ENCODE data around the gene AEBP2. TPM values are rescaled to one million over a fixed set of nuclear protein-coding genes. Genes with fewer than 3 reads are reported as not detected.

AEBP2 gene
- total RNA-seq, 2 donors from 2014 or later: 37.8 to 78.4 TPM

DNA sequence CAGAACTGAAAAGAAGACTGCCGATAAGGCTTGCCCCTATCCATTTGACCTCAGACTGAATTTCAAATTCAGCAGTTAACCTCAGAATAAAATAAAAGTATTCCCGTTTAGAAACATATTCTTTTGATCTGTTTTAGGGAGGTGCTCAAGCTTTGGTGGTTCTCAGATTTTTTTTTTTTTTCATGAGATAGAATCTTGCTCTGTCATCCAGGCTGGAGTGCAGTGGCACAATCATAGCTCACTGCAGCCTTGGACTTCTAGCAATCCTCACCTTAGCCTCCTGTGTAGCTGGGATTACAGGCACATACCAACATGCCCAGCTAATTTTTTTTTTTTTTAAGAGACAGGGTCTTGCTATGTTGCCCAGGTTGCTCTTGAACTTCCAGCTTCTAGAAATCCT is 15.5 kb downstream of the AEBP2 start:
- H3K4me3 ChIP-seq (ENCODE audit: low read length): no peak overlapping the region
- H3K9ac ChIP-seq (ENCODE audit: extremely low read depth, low read length, poor library complexity, severe bottlenecking): no peak overlapping the region
- H3K4me1 ChIP-seq (ENCODE audit: control insufficient read depth, insufficient read depth, low read length): no peaks in the 10 kb centered on the region
- H3K27ac Mint-ChIP-seq: no peak overlapping the region
- peaks cover 38% of the 10 kb centered on the region for H3K36me3 Mint-ChIP-seq (ENCODE audit: low read depth)
- H3K36me3 ChIP-seq (ENCODE audit: control insufficient read depth, insufficient read depth, low read length): peaks cover 5% of the 10 kb centered on the region
- DNase-seq: no peak
- H3K4me1 Mint-ChIP-seq: peaks cover 47% of the 10 kb centered on the region
- no peaks in the 10 kb centered on the region for H3K9me3 ChIP-seq (ENCODE audit: control insufficient read depth, low read length)
- no peak overlapping the region for H3K27ac ChIP-seq (ENCODE audit: low read depth, low read length)
- no peaks in the 10 kb centered on the region for H3K27me3 Mint-ChIP-seq (ENCODE audit: insufficient read depth)
- no peaks in the 10 kb centered on the region for H3K9me3 Mint-ChIP-seq
- TF ChIP-seq, protein P1, sequence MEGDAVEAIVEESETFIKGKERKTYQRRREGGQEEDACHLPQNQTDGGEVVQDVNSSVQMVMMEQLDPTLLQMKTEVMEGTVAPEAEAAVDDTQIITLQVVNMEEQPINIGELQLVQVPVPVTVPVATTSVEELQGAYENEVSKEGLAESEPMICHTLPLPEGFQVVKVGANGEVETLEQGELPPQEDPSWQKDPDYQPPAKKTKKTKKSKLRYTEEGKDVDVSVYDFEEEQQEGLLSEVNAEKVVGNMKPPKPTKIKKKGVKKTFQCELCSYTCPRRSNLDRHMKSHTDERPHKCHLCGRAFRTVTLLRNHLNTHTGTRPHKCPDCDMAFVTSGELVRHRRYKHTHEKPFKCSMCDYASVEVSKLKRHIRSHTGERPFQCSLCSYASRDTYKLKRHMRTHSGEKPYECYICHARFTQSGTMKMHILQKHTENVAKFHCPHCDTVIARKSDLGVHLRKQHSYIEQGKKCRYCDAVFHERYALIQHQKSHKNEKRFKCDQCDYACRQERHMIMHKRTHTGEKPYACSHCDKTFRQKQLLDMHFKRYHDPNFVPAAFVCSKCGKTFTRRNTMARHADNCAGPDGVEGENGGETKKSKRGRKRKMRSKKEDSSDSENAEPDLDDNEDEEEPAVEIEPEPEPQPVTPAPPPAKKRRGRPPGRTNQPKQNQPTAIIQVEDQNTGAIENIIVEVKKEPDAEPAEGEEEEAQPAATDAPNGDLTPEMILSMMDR (conservative IDR thresholded peaks at IDR 0.05): no peak
- H3K4me3 Mint-ChIP-seq: no peak overlapping the region
- WGBS, 2 experiments (ENCODE audit: insufficient coverage in 1 of 2, insufficient read length in 1 of 2): 85 to 86% methylated on average over 1 to 2 of the region's 2 CpGs
- H3K27me3 ChIP-seq (ENCODE audit: control insufficient read depth, insufficient read depth, low read length, poor library complexity, severe bottlenecking): no peaks in the 10 kb centered on the region

DNA sequence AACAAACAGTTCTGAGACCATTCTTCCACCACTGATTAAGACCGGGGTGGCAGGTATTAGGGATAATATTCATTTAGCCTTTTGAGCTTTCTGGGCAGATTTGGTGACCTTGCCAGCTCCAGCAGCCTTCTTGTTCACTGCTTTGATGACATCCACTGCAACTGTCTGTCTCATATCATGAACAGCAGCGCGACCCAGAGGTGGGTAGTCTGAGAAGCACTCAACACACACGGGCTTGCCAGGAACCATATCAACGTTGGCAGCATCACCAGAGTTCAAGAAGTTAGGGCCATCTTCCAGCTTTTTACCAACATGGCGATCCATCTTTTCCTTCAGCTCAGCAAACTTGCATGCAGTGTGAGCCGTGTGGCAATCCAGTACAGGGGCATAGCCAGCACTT is 16.9 kb downstream of the AEBP2 start:
- Histone ChIP-seq H3K4me1 (ENCODE audit: control insufficient read depth, insufficient read depth, low read length) (no peaks in the 10 kb centered on the region), H3K9me3 (ENCODE audit: control insufficient read depth, low read length) (no peaks in the 10 kb centered on the region), H3K27ac (ENCODE audit: low read depth, low read length) (no peak overlapping the region), H3K36me3 (ENCODE audit: control insufficient read depth, insufficient read depth, low read length) (peaks cover 5% of the 10 kb centered on the region), H3K4me3 (ENCODE audit: low read length) (no peak overlapping the region), H3K9ac (ENCODE audit: extremely low read depth, low read length, poor library complexity, severe bottlenecking) (no peak overlapping the region), H3K27me3 (ENCODE audit: control insufficient read depth, insufficient read depth, low read length, poor library complexity, severe bottlenecking) (no peaks in the 10 kb centered on the region)
- Mint-ChIP-seq H3K4me1 (peaks cover 39% of the 10 kb centered on the region), H3K27ac (peak overlapping the region; percentile 40), H3K36me3 (ENCODE audit: low read depth) (peaks cover 42% of the 10 kb centered on the region), H3K27me3 (ENCODE audit: insufficient read depth) (no peaks in the 10 kb centered on the region), H3K4me3 (no peak overlapping the region), H3K9me3 (no peaks in the 10 kb centered on the region)
- DNase-seq: no peak
- WGBS, 2 experiments (ENCODE audit: insufficient coverage in 1 of 2, insufficient read length in 1 of 2): 93 to 100% methylated on average over 7 of the region's 7 CpGs
- TF ChIP-seq, protein P1 (conservative IDR thresholded peaks at IDR 0.05): peak; percentile 9

DNA sequence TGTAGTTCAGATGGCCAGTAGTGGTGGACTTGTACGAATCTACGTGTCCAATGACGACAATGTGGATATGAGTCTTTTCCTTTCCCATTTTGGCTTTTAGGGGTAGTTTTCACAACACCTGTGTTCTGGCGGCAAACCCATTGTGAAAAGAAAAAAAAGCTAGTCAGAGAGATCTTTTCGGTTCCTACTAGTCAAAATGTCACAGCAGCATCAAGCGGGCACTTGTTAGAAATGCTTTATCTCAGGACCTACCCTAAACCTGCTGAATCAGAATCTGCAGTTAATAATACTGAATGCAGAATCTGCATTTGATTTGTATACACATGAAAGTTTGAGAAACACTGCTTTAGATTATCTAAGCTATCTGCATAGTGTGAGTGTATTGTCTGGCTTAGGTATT is 18.3 kb downstream of the AEBP2 start:
- no peak overlapping the region for H3K4me3 Mint-ChIP-seq
- H3K27ac Mint-ChIP-seq: peak overlapping the region; percentile 44
- no peaks in the 10 kb centered on the region for H3K9me3 Mint-ChIP-seq
- H3K36me3 Mint-ChIP-seq (ENCODE audit: low read depth): peaks cover 46% of the 10 kb centered on the region
- H3K27me3 Mint-ChIP-seq (ENCODE audit: insufficient read depth): no peaks in the 10 kb centered on the region
- no peaks in the 10 kb centered on the region for H3K9me3 ChIP-seq (ENCODE audit: control insufficient read depth, low read length)
- H3K9ac ChIP-seq (ENCODE audit: extremely low read depth, low read length, poor library complexity, severe bottlenecking): no peak overlapping the region
- H3K4me1 ChIP-seq (ENCODE audit: control insufficient read depth, insufficient read depth, low read length): no peaks in the 10 kb centered on the region
- peaks cover 37% of the 10 kb centered on the region for H3K4me1 Mint-ChIP-seq
- TF ChIP-seq, protein P1 (conservative IDR thresholded peaks at IDR 0.05): no peak
- H3K27ac ChIP-seq (ENCODE audit: low read depth, low read length): no peak overlapping the region
- H3K27me3 ChIP-seq (ENCODE audit: control insufficient read depth, insufficient read depth, low read length, poor library complexity, severe bottlenecking): no peaks in the 10 kb centered on the region
- H3K4me3 ChIP-seq (ENCODE audit: low read length): no peak overlapping the region
- H3K36me3 ChIP-seq (ENCODE audit: control insufficient read depth, insufficient read depth, low read length): peaks cover 10% of the 10 kb centered on the region
- WGBS, 2 experiments (ENCODE audit: insufficient coverage in 1 of 2, insufficient read length in 1 of 2): 89 to 93% methylated on average over 4 to 6 of the region's 6 CpGs
- no peak for DNase-seq

Data from endodermal cell (in vitro differentiated cells).